T-helper 1 cell treated with Interleukin-12 subunit alpha and Interleukin-12 subunit beta and Interleukin-4 antibody, amounts not matched to agents 30 ng/mL and 1 ng/mL, for 36 hours (primary cell): Measurements from ENCODE around the gene MEF2C. TPM values are rescaled to one million over a fixed set of nuclear protein-coding genes. Genes with fewer than 3 reads are reported as not detected.

Experiments used
- intact Hi-C: fragments of 100-400 bp; cut with micrococcal nuclease; formaldehyde crosslinking; loops from one replicate; pipeline ENCODE4 v1.15.1; 2024
- total RNA-seq: library from RNA; stranded (reverse); gene quantifications from 2 replicates; pipeline ENCODE4 v1.2.3, GENCODE V29; 2022

Gene MEF2C
- total RNA-seq, 1 donor from 2014 or later, result 0.32 TPM

GRCh38 chr5:88691230-88691582 lies 191.8 kb downstream of the MEF2C start:
- intact Hi-C loops, result loop anchor here (1.0 to 5.0 kb wide), 7 partner anchors 11 to 1266 kb away; partner anchors contain the start of gene MEF2C

DNA sequence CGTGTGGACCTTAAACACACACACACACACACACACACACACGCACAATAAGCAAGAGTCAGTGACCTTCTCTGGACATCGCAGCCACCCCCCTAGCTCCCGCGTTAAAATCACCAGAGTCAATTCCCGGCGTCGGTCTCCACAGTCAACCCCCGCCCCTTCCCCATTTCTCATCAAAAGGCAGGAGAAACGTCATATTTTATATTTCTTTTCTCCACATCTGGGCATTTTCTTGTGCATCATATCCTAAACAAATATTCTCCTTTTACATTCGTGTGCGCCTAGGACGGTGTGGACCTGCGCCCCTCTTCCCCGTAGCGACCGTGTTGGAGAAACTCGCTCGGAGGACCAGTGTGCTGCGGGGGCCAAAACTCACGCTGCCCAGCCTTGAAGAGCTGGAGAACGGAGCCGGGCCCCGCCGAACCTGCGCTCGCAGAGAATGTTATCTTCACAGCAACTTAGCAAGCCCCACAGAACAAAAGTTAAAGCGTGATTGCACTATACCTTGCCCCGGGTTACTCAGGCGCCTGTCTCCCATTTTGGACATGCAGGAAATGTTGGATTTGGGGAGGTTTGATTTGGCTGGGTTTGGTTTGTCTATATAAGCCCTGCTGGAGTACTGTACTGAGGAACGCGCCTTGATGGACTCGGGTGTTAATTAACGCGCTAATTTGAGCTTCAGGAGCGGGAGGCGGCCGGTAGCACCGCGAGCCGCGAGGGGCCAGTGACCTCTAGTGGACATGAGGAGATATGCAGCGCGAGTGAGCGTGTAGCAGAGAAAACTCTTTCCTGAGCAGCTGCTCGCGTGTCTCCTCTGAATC lies 192.4 kb downstream of the MEF2C start:
- intact Hi-C loops, result loop anchor here (1.0 to 5.0 kb wide), 7 partner anchors 10 to 1266 kb away; partner anchors contain the start of gene MEF2C

DNA sequence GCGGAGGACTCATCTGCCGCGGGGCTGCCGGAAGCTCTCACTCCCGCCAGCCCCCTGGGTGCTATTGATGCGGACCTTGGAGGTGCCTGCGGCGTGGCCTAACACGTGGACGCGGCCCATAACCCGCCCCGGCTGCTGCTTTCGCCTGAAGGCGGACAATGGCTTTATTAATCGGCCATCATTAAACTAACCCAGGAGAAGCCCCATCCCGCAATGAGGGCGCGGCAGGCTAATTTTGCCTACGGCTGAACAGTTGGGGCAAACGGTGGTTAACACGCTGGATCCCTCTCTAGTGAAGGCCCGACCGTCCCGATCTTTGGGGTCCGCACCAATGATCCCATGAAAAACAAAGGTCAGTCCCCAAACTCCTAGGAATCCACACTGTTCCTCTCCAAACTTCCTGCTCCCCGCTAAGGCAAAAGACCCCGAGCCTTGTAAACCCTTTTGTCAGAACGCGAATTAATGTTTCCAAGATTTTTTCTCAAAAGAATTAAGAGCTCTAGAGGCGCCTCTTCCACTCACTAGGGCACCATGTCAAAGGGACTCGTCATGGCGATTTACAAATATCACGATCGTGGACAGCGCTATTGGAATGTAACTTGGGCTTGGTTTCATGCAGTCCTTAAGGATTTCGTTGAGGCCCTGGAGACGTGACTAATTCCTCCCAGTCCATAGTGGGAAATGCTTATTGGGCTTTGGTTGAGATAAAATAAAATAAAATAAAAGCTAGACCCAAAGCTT lies 193.1 kb downstream of the MEF2C start:
- intact Hi-C loops, result loop anchor here (2.0 to 5.0 kb wide), 4 partner anchors 33 to 1265 kb away; partner anchors contain the start of gene MEF2C

- intact Hi-C loops, result no loop called here
These were observed 193.9 kb downstream of the MEF2C start for GRCh38 chr5:88688984-88689667.

DNA sequence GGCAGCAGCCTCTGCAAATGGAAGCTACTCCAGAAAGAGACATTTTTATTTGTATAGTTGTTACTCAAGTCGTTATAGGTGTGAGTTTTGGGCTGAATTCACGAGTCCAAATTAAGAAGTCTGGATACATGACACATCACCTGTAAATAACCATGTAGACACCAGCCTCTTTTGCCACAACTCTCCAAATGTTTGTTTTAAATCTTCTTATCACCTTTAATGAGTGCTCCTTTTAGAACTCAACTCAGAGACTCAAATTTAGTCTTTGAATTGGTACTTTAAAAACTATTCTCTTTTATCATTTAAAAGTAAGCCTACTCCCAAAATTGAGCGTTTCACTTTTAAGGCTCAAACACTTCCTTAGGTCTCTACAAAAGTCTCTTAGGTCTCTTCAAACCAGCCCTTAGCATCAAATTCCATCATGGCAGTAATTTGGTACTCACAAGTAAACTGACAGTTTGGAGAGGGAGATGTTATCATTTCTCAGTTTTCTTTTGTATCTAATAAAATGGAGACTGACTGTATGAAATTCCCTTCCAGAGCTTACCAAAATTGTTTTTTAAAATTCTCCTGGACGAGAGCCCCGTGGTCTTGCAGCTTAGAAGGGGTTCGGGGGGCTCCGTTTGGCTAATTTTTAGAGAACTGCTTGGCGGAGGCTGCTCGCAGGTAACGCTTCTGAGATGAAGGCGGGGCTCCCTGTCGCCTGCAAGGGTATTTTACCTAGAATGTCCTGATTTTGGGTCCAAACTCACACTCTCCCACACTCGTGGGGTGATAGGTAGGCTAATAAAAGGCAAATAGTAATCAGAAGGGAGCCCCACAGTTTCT lies 194.6 kb downstream of the MEF2C start:
- intact Hi-C loops, result no loop called here

DNA sequence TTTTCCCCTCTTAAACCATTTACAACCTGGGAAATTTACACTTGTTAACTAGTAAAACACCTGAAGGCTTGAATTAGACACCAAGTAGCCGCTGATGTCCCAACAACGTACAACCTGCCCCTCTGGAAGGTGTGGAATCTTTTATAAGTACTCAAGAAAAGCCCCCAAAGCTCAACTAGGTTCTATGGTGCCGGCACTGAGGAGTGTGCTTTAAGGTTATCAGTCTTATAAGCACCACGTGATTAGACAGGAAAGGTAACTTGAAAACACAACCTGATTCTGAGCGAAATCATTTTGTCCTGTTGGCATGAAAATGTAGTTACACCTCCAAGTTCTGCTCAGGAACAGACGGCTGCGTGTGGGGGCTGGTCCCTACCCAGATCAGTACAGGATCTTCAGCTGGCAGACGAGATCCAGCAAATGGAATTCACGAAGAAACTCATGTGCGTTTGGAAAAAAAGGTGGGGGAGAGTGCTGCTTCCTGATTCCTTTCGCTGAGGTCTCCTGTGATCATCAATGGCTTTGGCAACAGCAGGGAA lies 195.5 kb downstream of the MEF2C start:
- intact Hi-C loops, result no loop called here

GRCh38 chr5:88686726-88687125 lies 196.3 kb downstream of the MEF2C start:
- intact Hi-C loops, result loop anchor here (1.0 kb wide), 1 partner anchor 11 kb away; no protein-coding TSS in a partner anchor

DNA sequence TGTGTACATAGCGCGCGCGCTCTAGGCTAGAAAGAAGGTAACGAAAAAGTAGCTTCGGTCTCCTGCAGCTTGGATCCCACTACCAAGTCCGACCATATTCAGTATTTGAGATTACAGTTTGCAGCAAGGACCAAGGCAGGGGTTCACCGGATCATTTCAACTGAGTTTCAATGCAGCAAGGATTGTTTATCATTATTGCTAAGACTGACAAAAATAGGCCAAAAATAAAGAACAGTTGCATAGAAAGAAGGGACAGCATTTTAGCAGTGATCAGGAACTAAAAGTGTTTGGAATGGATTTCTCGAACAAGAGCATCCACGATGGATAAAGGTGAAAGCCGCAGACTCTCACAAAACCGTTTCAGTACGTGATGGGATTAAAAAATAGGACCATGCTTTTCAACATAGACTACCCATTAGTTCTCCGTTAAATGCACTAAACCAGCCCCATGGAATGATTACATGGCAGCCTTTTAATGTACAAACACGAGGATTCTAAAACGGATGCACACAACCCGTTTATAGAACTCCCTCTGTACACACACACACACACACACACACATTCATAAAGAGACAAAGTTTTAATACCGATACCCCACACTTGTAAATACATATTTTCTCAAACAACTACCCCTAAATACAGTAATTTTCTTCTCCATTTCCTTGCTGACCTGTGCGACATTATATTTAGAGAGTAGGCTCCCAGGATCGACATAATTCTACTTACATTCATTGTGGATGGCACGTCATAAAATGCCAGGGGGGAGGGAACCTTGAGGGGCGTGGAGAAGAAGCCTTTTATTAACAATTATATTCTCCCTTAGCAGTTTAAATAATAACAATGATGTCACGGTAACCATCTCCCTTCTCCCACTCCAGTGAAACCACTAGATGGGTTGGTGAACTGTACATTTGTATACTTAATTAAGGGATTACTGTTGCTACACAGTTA lies 197.1 kb downstream of the MEF2C start:
- intact Hi-C loops, result loop anchor here (1.0 kb wide), 1 partner anchor 11 kb away; no protein-coding TSS in a partner anchor

GRCh38 chr5:88683506-88684135 lies 199.4 kb downstream of the MEF2C start:
- intact Hi-C loops, result no loop called here

GRCh38 chr5:88682881-88683361 lies 200.1 kb downstream of the MEF2C start:
- intact Hi-C loops, result no loop called here

GRCh38 chr5:88682131-88682530 lies 200.9 kb downstream of the MEF2C start:
- intact Hi-C loops, result no loop called here

GRCh38 chr5:88681211-88681803 lies 201.7 kb downstream of the MEF2C start:
- intact Hi-C loops, result no loop called here

DNA sequence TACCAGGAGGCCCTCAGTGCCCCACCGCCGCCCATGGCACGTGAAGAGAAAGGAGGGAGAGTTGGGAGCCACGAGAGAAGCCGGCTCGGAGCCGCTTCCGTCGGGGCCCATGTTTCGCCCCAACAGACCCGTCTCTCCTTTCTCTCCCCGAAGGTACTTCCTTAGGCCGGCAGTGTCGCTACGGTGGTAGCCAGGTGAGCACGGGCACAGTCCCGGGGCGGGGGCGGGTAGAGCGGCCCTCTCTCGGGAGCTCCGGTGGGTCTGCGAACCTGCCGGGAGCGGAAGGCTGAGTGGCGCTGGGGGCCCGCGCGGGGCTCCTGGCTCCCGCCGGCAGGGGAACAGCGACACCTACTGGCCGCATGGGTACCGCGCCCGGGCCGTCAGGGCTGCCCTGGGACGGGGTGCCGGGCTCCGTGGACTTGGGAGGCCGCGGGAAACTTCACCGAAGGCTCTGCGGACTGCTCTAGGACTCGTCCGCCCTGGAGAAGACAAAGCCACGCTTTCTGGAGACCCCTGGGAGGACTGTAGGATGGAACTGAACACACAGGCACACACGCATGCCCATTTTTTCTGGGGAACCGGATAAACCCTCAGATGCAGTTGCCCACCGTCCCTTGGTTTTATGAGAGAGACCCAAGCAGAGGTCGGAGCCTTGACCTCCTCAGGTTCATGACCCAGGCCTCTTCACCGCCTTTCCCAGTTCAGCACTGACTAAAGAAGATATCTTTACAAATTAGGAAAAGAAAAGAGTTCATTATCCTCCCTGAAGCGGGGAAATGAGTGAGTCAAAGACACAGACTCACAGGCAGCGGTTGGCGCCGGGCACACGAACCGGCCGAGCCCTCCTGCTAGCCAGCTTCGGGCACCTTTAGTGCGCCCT lies 202.5 kb downstream of the MEF2C start:
- intact Hi-C loops, result loop anchor here (1.0 kb wide), 3 partner anchors 11 to 899 kb away; no protein-coding TSS in a partner anchor

- intact Hi-C loops, result loop anchor here (1.0 to 10.0 kb wide), 4 partner anchors 12 to 1265 kb away; partner anchors contain the start of gene CCNH
These were observed 203.3 kb downstream of the MEF2C start for GRCh38 chr5:88679638-88680037.

GRCh38 chr5:88678770-88679381 lies 204.1 kb downstream of the MEF2C start:
- intact Hi-C loops, result loop anchor here (10.0 kb wide), 1 partner anchor 1264 kb away; the partner anchor contains the start of gene CCNH

- intact Hi-C loops, result loop anchor here (10.0 kb wide), 1 partner anchor 1263 kb away; the partner anchor contains the start of gene CCNH
These were observed 204.8 kb downstream of the MEF2C start for GRCh38 chr5:88677943-88678769.
